H9 (cell line): ENCODE measurements around the gene PARD3. TPM values are rescaled to one million over a fixed set of nuclear protein-coding genes. Genes with fewer than 3 reads are reported as not detected.

Source experiments
- DNase-seq: peaks from one replicate; pipeline ENCODE4 v3.0.0-alpha.2; 2017
- H2AFZ ChIP-seq: one replicate; pipeline ENCODE4 v1.6.1; 2013; ENCODE audit warnings: mild to moderate bottlenecking, low read length, control low read depth, moderate library complexity
- H2AK5ac ChIP-seq: 2 replicates; pipeline ENCODE4 v1.6.1; 2013; ENCODE audit warnings: low read length, control low read depth, mixed read lengths; ENCODE audit not compliant: insufficient read length
- H2BK120ac ChIP-seq: one replicate; pipeline ENCODE4 v1.6.1; 2013; ENCODE audit warnings: low read depth, mild to moderate bottlenecking, low read length, control low read depth, inconsistent platforms; ENCODE audit not compliant: poor library complexity, severe bottlenecking
- H2BK12ac ChIP-seq: 2 replicates; pipeline ENCODE4 v1.6.1; 2013; ENCODE audit warnings: low read length, control low read depth, mixed read lengths, low read depth; ENCODE audit not compliant: insufficient read length
- H2BK15ac ChIP-seq: 2 replicates; pipeline ENCODE4 v1.6.1; 2013; ENCODE audit warnings: low read depth, low read length, control low read depth
- H2BK20ac ChIP-seq: one replicate; pipeline ENCODE4 v1.6.1; 2013; ENCODE audit warnings: low read depth, mild to moderate bottlenecking, low read length, control low read depth, inconsistent platforms; ENCODE audit not compliant: poor library complexity, severe bottlenecking
- H2BK5ac ChIP-seq: 2 replicates; pipeline ENCODE4 v1.6.1; 2013; ENCODE audit warnings: low read length, control low read depth, mixed read lengths; ENCODE audit not compliant: insufficient read length
- H3K14ac ChIP-seq: 2 replicates; pipeline ENCODE4 v1.6.1; 2013; ENCODE audit warnings: low read length, control low read depth; ENCODE audit not compliant: insufficient read depth
- H3K18ac ChIP-seq: 2 replicates; pipeline ENCODE4 v1.6.1; 2013; ENCODE audit warnings: low read depth, mild to moderate bottlenecking, mixed read lengths, low read length, control low read depth; ENCODE audit not compliant: insufficient read length
- H3K23ac ChIP-seq: 2 replicates; pipeline ENCODE4 v1.6.1; 2013; ENCODE audit warnings: low read length, control low read depth, mixed read lengths, low read depth; ENCODE audit not compliant: insufficient read length
- H3K23me2 ChIP-seq: 2 replicates; pipeline ENCODE4 v1.6.1; 2013; ENCODE audit warnings: low read depth, mild to moderate bottlenecking, mixed read lengths, low read length, control low read depth; ENCODE audit not compliant: insufficient read length, poor library complexity, severe bottlenecking
- H3K27ac ChIP-seq: 2 replicates; pipeline ENCODE4 v1.5.1; 2013; ENCODE audit warnings: low read length, control low read depth, mixed read lengths, low read depth; ENCODE audit not compliant: insufficient read length
- H3K27me3 ChIP-seq: 2 replicates; pipeline ENCODE4 v1.6.1; 2013; ENCODE audit warnings: low read length, control low read depth, inconsistent platforms; ENCODE audit not compliant: insufficient read depth
- H3K4ac ChIP-seq: 2 replicates; pipeline ENCODE4 v1.6.1; 2013; ENCODE audit warnings: low read depth, mild to moderate bottlenecking, control low read depth, inconsistent platforms, low read length, moderate library complexity
- H3K4me1 ChIP-seq: 2 replicates; pipeline ENCODE4 v1.6.1; 2013; ENCODE audit warnings: low read length, control low read depth, inconsistent platforms; ENCODE audit not compliant: insufficient read depth
- H3K4me2 ChIP-seq: 2 replicates; pipeline ENCODE4 v1.6.1; 2013; ENCODE audit warnings: low read length, control low read depth, mixed read lengths; ENCODE audit not compliant: insufficient read length, insufficient read depth
- H3K56ac ChIP-seq: 2 replicates; pipeline ENCODE4 v1.6.1; 2013; ENCODE audit warnings: low read depth, mild to moderate bottlenecking, mixed read lengths, low read length, control low read depth; ENCODE audit not compliant: insufficient read length
- H3K79me1 ChIP-seq: 2 replicates; pipeline ENCODE4 v1.6.1; 2013; ENCODE audit warnings: low read depth, mild to moderate bottlenecking, moderate library complexity, low read length, control low read depth, inconsistent platforms; ENCODE audit not compliant: insufficient read depth, poor library complexity, severe bottlenecking
- H3K79me2 ChIP-seq: 2 replicates; pipeline ENCODE4 v1.6.1; 2013; ENCODE audit warnings: low read length, control low read depth, inconsistent platforms; ENCODE audit not compliant: insufficient read depth
- H3K9ac ChIP-seq: 2 replicates; pipeline ENCODE4 v1.6.1; 2013; ENCODE audit warnings: low read length, control low read depth, mixed read lengths; ENCODE audit not compliant: insufficient read length; ENCODE audit errors: extremely low read depth
- H3K9me3 ChIP-seq: one replicate; pipeline ENCODE4 v1.6.1; 2013; ENCODE audit warnings: low read depth, low read length, inconsistent platforms; ENCODE audit not compliant: control insufficient read depth
- H3T11ph ChIP-seq: one replicate; pipeline ENCODE4 v1.6.1; 2013; ENCODE audit warnings: mild to moderate bottlenecking, low read length, control low read depth, inconsistent platforms
- H4K20me1 ChIP-seq: one replicate; pipeline ENCODE4 v1.6.1; 2013; ENCODE audit not compliant: control insufficient read depth, insufficient read length, insufficient read depth
- H4K5ac ChIP-seq: 2 replicates; pipeline ENCODE4 v1.6.1; 2013; ENCODE audit warnings: low read depth, mild to moderate bottlenecking, mixed read lengths, low read length, control low read depth; ENCODE audit not compliant: insufficient read length
- H4K8ac ChIP-seq: replicated peaks from 2 replicates; pipeline ENCODE4 v1.6.1; 2013; ENCODE audit warnings: low read length, control low read depth, mixed read lengths, low read depth; ENCODE audit not compliant: insufficient read length
- H4K91ac ChIP-seq: 2 replicates; pipeline ENCODE4 v1.6.1; 2013; ENCODE audit warnings: low read depth, mild to moderate bottlenecking, moderate library complexity, mixed read lengths, low read length, control low read depth; ENCODE audit not compliant: insufficient read length
- H3K27ac Mint-ChIP-seq, 3 experiments: 2 replicates in 2 of 3; 3 replicates in 1 of 3; pipeline ENCODE4 v1.8.0; 2020 to 2021; ENCODE audit warnings: mixed read lengths in 3 of 3, mild to moderate bottlenecking in 1 of 3, moderate library complexity in 1 of 3
- H3K27me3 Mint-ChIP-seq: 2 replicates; pipeline ENCODE4 v1.8.0; 2021; ENCODE audit warnings: low read depth, mild to moderate bottlenecking, moderate library complexity, mixed read lengths
- H3K36me3 Mint-ChIP-seq, 3 experiments: 2 replicates in 2 of 3; 3 replicates in 1 of 3; pipeline ENCODE4 v1.8.0; 2020 to 2021; ENCODE audit warnings: low read depth in 3 of 3, mixed read lengths in 3 of 3; ENCODE audit not compliant: insufficient read depth in 1 of 3
- H3K4me1 Mint-ChIP-seq, 2 experiments: 2 replicates each; pipeline ENCODE4 v1.8.0; 2020; ENCODE audit warnings: mixed read lengths in 2 of 2
- H3K4me3 Mint-ChIP-seq, 2 experiments: 2 replicates in 1 of 2; 3 replicates in 1 of 2; pipeline ENCODE4 v1.8.0; 2020 to 2021; ENCODE audit warnings: mild to moderate bottlenecking in 2 of 2, mixed read lengths in 2 of 2, moderate library complexity in 1 of 2
- H3K9me3 Mint-ChIP-seq, 2 experiments: 2 replicates in 1 of 2; 3 replicates in 1 of 2; pipeline ENCODE4 v1.8.0; 2020; ENCODE audit warnings: mild to moderate bottlenecking in 2 of 2, mixed read lengths in 2 of 2, moderate library complexity in 1 of 2
- WGBS: extraction: QIAGEN DNeasy Blood & Tissue Kit; methylation state at CpG from one replicate; pipeline ENCODE4 v1.1.7; 2013; ENCODE audit warnings: missing lambda C conversion rate, low lambda C conversion rate, mixed read lengths; ENCODE audit not compliant: insufficient read length; ENCODE audit errors: extremely low coverage; 5-methylcytosine and 5-hydroxymethylcytosine counted together
- total RNA-seq: library from RNA; stranded (reverse); gene quantifications from 2 replicates; pipeline ENCODE4 v1.2.1, GENCODE V29; 2021
- TF ChIP-seq, protein P1 (sequence below): fragments of 200-600 bp; sonication (generic); conservative IDR thresholded peaks from 3 replicates; pipeline ENCODE4 v1.8.0; 2021; ENCODE audit warnings: antibody characterized with exemption, mild to moderate bottlenecking

The PARD3 gene
- total RNA-seq, 1 experiment from 2014 or later, result 44.7 TPM

DNA sequence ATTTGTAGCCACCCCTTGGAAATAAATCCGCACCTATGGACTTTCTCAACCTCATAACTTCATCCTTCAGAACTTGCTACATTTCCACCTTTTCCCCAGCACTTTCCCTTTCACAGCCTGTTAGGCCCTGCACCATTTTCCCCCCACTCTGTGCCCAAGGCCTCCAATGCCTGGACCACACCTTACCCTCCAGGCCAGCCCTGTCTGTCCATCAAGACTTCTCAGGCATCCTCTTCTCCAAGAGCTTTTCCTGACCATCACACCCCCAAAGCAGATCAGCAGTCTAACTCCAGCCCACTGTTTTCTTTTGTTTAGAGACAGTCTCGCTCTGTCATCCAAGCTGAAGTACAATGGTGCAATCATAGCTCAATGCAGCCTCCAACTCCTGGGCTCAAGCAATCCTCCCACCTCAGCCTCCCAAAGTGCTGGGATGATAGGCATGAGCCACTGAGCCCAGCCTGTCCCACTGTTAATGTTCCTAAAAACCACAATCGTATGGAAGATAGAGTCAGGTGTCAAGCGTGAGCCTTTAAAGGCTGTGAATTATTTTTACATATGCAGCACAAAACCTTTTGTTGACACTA, 116.8 kb downstream of the PARD3 start:
- Mint-ChIP-seq H3K4me1 (peaks cover 18 to 20% of the 10 kb centered on the region in 2 experiments), H3K27me3 (no peaks in the 10 kb centered on the region), H3K9me3 (no peaks in the 10 kb centered on the region), H3K4me3 (no peak overlapping the region), H3K36me3 (peaks cover 0 to 13% (median 6%) of the 10 kb centered on the region in 3 experiments; a peak in 6 of 7 replicates), H3K27ac (peak overlapping the region; percentile 1 to 76 (median 44); a peak in 2 of 7 replicates)
- Histone ChIP-seq H4K5ac (no peak overlapping the region), H3K79me2 (peaks cover 7% of the 10 kb centered on the region; the same call in 1 of the 2 replicates), H2BK20ac (no peak overlapping the region), H3T11ph (no peak overlapping the region), H3K14ac (no peak overlapping the region; the same call in 1 of the 2 replicates), H3K23me2 (no peaks in the 10 kb centered on the region), H3K27me3 (no peaks in the 10 kb centered on the region), H3K4ac (no peak overlapping the region), H2BK15ac (no peak overlapping the region), H2BK12ac (no peak overlapping the region), H4K8ac (no peak overlapping the region), H4K20me1 (no peaks in the 10 kb centered on the region), H3K27ac (no peak overlapping the region), H3K23ac (no peak overlapping the region), H2BK120ac (no peak overlapping the region), H3K4me2 (no peak overlapping the region), H2AFZ (no peak overlapping the region), H3K4me1 (0 out of 2 replicates have a peak, but pooled peaks cover 2% of the 10 kb centered on the region), H3K9ac (no peak overlapping the region), H3K9me3 (no peaks in the 10 kb centered on the region), H2AK5ac (no peak overlapping the region), H4K91ac (no peak overlapping the region), H2BK5ac (no peak overlapping the region), H3K56ac (no peak overlapping the region), H3K18ac (no peak overlapping the region), H3K79me1 (peaks cover 9% of the 10 kb centered on the region)
- no peak for DNase-seq
- TF ChIP-seq, protein P1, sequence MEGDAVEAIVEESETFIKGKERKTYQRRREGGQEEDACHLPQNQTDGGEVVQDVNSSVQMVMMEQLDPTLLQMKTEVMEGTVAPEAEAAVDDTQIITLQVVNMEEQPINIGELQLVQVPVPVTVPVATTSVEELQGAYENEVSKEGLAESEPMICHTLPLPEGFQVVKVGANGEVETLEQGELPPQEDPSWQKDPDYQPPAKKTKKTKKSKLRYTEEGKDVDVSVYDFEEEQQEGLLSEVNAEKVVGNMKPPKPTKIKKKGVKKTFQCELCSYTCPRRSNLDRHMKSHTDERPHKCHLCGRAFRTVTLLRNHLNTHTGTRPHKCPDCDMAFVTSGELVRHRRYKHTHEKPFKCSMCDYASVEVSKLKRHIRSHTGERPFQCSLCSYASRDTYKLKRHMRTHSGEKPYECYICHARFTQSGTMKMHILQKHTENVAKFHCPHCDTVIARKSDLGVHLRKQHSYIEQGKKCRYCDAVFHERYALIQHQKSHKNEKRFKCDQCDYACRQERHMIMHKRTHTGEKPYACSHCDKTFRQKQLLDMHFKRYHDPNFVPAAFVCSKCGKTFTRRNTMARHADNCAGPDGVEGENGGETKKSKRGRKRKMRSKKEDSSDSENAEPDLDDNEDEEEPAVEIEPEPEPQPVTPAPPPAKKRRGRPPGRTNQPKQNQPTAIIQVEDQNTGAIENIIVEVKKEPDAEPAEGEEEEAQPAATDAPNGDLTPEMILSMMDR, result no peak
- no CpG with 5 or more reads among the region's 4 CpGs for WGBS
